Hepatocyte (in vitro differentiated cells): ENCODE results near the gene ARHGEF9. TPM values are rescaled to one million over a fixed set of nuclear protein-coding genes. Genes with fewer than 3 reads are reported as not detected.

Experiments used
- DNase-seq: peaks from one replicate; pipeline ENCODE4 v3.0.0-alpha.2; 2016; ENCODE audit warnings: low spot score
- H2AFZ ChIP-seq: fragments of 200-600 bp; sonication (generic); 2 replicates; pipeline ENCODE4 v1.6.0; 2016; ENCODE audit warnings: antibody characterized with exemption, mild to moderate bottlenecking
- H3K27ac ChIP-seq: fragments of 200-600 bp; sonication (generic); 2 replicates; pipeline ENCODE4 v1.5.1; 2016; ENCODE audit warnings: mild to moderate bottlenecking
- H3K27me3 ChIP-seq: fragments of 200-600 bp; sonication (generic); 2 replicates; pipeline ENCODE4 v1.6.1; 2016
- H3K36me3 ChIP-seq: fragments of 200-600 bp; sonication (generic); replicated peaks from 2 replicates; pipeline ENCODE4 v1.5.1; 2016; ENCODE audit warnings: low read depth; ENCODE audit not compliant: insufficient read depth
- H3K4me1 ChIP-seq: fragments of 200-600 bp; sonication (generic); 2 replicates; pipeline ENCODE4 v1.5.1; 2016; ENCODE audit warnings: mild to moderate bottlenecking, moderate library complexity; ENCODE audit not compliant: insufficient read depth
- H3K4me2 ChIP-seq: fragments of 200-600 bp; sonication (generic); 2 replicates; pipeline ENCODE4 v1.6.0; 2016
- H3K4me3 ChIP-seq: fragments of 200-600 bp; sonication (generic); 2 replicates; pipeline ENCODE4 v1.5.1; 2016; ENCODE audit warnings: mild to moderate bottlenecking
- H3K79me2 ChIP-seq: fragments of 200-600 bp; sonication (generic); 2 replicates; pipeline ENCODE4 v1.6.0; 2017; ENCODE audit warnings: mild to moderate bottlenecking
- H3K9me2 ChIP-seq: fragments of 200-600 bp; sonication (generic); replicated peaks from 2 replicates; pipeline ENCODE4 v1.6.0; 2017; ENCODE audit warnings: mild to moderate bottlenecking; ENCODE audit not compliant: insufficient read depth
- H3K9me3 ChIP-seq: fragments of 200-600 bp; sonication (generic); 2 replicates; pipeline ENCODE4 v1.5.1; 2016; ENCODE audit warnings: low read depth, mild to moderate bottlenecking
- H4K20me1 ChIP-seq: fragments of 200-600 bp; sonication (generic); 2 replicates; pipeline ENCODE4 v1.6.0; 2016; ENCODE audit warnings: mild to moderate bottlenecking; ENCODE audit not compliant: insufficient read depth, poor library complexity, severe bottlenecking
- CTCF ChIP-seq: fragments of 200-600 bp; sonication (generic); IDR thresholded peaks from 2 replicates; pipeline ENCODE4 v1.5.1; 2016; ENCODE audit warnings: antibody characterized with exemption, mild to moderate bottlenecking; ENCODE audit not compliant: poor library complexity
- EZH2 ChIP-seq: fragments of 200-600 bp; sonication (generic); IDR thresholded peaks from 2 replicates; pipeline ENCODE4 v1.6.1; 2016; ENCODE audit warnings: antibody characterized with exemption, mild to moderate bottlenecking, borderline replicate concordance
- EZH2phosphoT487 ChIP-seq: fragments of 200-600 bp; sonication (generic); IDR thresholded peaks from one replicate; pipeline ENCODE4 v1.6.1; 2018; ENCODE audit warnings: antibody characterized with exemption, mild to moderate bottlenecking, low read depth, moderate library complexity; ENCODE audit not compliant: unreplicated experiment, severe bottlenecking
- WGBS: methylation state at CpG from one replicate; pipeline ENCODE4 v1.1.6; 2016; ENCODE audit warnings: low lambda C conversion rate; ENCODE audit errors: missing lambda C conversion rate; 5-methylcytosine and 5-hydroxymethylcytosine counted together
- polyA plus RNA-seq: library from polyadenylated mRNA; unstranded; fragments of >200 nt; fragmentation: Nextera tagmentation; extraction: Ambion mirVana; gene quantifications from 2 replicates; pipeline ENCODE4 v1.2.1, GENCODE V29; 2016
- total RNA-seq: library from RNA; depleted of rRNA; stranded (reverse); fragments of >200 nt; gene quantifications from 2 replicates; pipeline ENCODE4 v1.2.3, GENCODE V29; 2014

ARHGEF9 gene
- total and polyA plus RNA-seq, 2 experiments from 2014 or later, result 19.1 to 25.6 TPM

- Histone ChIP-seq H3K4me2 (no peak overlapping the region), H3K27ac (no peak overlapping the region), H4K20me1 (no peaks in the 10 kb centered on the region), H3K36me3 (no peaks in the 10 kb centered on the region), H3K27me3 (no peaks in the 10 kb centered on the region), H3K4me3 (no peak overlapping the region), H3K9me2 (no peaks in the 10 kb centered on the region), H3K4me1 (no peaks in the 10 kb centered on the region), H3K79me2 (no peaks in the 10 kb centered on the region), H2AFZ (no peak overlapping the region), H3K9me3 (no peaks in the 10 kb centered on the region)
- no peak for TF ChIP-seq EZH2
- TF ChIP-seq EZH2phosphoT487, result no peak
- no peak for TF ChIP-seq CTCF
- WGBS, result 80% methylated on average over 4 of the region's 4 CpGs
- DNase-seq, result no peak
These were observed 19.3 kb downstream of the ARHGEF9 start for GRCh38 chrX:63765712-63766111.

- H3K27me3 ChIP-seq, result no peaks in the 10 kb centered on the region
- TF ChIP-seq CTCF, result no peak
- no peak for TF ChIP-seq EZH2
- no peak for TF ChIP-seq EZH2phosphoT487
- H3K4me3 ChIP-seq, result no peak overlapping the region
- H3K9me2 ChIP-seq, result no peaks in the 10 kb centered on the region
- no peak overlapping the region for H2AFZ ChIP-seq
- H3K79me2 ChIP-seq, result no peaks in the 10 kb centered on the region
- no peaks in the 10 kb centered on the region for H3K4me1 ChIP-seq
- H3K4me2 ChIP-seq, result no peak overlapping the region
- no peak for DNase-seq
- WGBS, result 46% methylated on average over 1 of the region's 1 CpG
- no peak overlapping the region for H3K27ac ChIP-seq
- no peaks in the 10 kb centered on the region for H3K9me3 ChIP-seq
- no peaks in the 10 kb centered on the region for H3K36me3 ChIP-seq
- no peaks in the 10 kb centered on the region for H4K20me1 ChIP-seq
These were observed 20.1 kb downstream of the ARHGEF9 start for GRCh38 chrX:63764946-63765345.

GRCh38 chrX:63761639-63762038 lies 23.4 kb downstream of the ARHGEF9 start:
- no peaks in the 10 kb centered on the region for H3K4me1 ChIP-seq
- WGBS, result 63% methylated on average over 1 of the region's 1 CpG
- no peak overlapping the region for H3K4me3 ChIP-seq
- H2AFZ ChIP-seq, result no peak overlapping the region
- no peaks in the 10 kb centered on the region for H3K9me2 ChIP-seq
- no peak for TF ChIP-seq EZH2phosphoT487
- peak; percentile 17 for TF ChIP-seq CTCF
- no peak overlapping the region for H3K4me2 ChIP-seq
- H3K27ac ChIP-seq, result no peak overlapping the region
- no peaks in the 10 kb centered on the region for H4K20me1 ChIP-seq
- H3K9me3 ChIP-seq, result no peaks in the 10 kb centered on the region
- no peaks in the 10 kb centered on the region for H3K27me3 ChIP-seq
- H3K79me2 ChIP-seq, result no peaks in the 10 kb centered on the region
- no peaks in the 10 kb centered on the region for H3K36me3 ChIP-seq
- DNase-seq, result no peak

GRCh38 chrX:63758011-63758410 lies 27.0 kb downstream of the ARHGEF9 start:
- Histone ChIP-seq H3K27ac (no peak overlapping the region), H3K4me2 (no peak overlapping the region), H3K36me3 (no peaks in the 10 kb centered on the region), H3K9me3 (no peaks in the 10 kb centered on the region), H2AFZ (no peak overlapping the region), H4K20me1 (no peaks in the 10 kb centered on the region), H3K4me3 (no peak overlapping the region), H3K27me3 (no peaks in the 10 kb centered on the region), H3K79me2 (peaks cover 8% of the 10 kb centered on the region), H3K9me2 (no peaks in the 10 kb centered on the region), H3K4me1 (peaks cover 5% of the 10 kb centered on the region)
- 78% methylated on average over 2 of the region's 2 CpGs for WGBS
- TF ChIP-seq EZH2phosphoT487, result no peak
- TF ChIP-seq EZH2, result no peak
- no peak for TF ChIP-seq CTCF
- DNase-seq, result no peak
